Loucy (cell line): Measurements from ENCODE around the gene NPBWR2.
"Not testable (repeated sequence)": the region's sequence is repeated elsewhere in the genome, so short reads cannot be mapped to it uniquely, and the experiment has no call there.

ENCODE experiments used
- EZH2phosphoT487 ChIP-seq: fragments of 200-600 bp; IDR thresholded peaks from 2 replicates; pipeline ENCODE4 v1.6.1; 2018; ENCODE audit warnings: antibody characterized with exemption, mild to moderate bottlenecking, moderate library complexity, borderline replicate concordance
- TF ChIP-seq, protein P1 (sequence below): fragments of 200-600 bp; sonication (generic); conservative IDR thresholded peaks from 2 replicates; pipeline ENCODE4 v1.5.1; 2014; ENCODE audit warnings: mild to moderate bottlenecking, antibody characterized with exemption, low read length

DNA sequence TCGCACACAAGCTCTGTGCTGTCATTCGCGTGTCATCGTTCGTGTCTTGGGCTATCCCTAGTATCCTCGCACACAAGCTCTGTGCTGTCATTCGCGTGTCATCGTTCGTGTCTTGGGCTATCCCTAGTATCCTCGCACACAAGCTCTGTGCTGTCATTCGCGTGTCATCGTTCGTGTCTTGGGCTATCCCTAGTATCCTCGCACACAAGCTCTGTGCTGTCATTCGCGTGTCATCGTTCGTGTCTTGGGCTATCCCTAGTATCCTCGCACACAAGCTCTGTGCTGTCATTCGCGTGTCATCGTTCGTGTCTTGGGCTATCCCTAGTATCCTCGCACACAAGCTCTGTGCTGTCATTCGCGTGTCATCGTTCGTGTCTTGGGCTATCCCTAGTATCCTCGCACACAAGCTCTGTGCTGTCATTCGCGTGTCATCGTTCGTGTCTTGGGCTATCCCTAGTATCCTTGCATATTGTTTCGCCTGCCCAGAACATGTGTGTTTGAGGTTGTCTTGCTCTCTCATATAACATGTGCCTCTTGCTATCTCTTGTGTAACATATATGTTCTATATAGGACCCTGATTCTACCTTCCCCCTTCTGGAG lies 20.0 kb downstream of the NPBWR2 start:
- TF ChIP-seq, protein P1, sequence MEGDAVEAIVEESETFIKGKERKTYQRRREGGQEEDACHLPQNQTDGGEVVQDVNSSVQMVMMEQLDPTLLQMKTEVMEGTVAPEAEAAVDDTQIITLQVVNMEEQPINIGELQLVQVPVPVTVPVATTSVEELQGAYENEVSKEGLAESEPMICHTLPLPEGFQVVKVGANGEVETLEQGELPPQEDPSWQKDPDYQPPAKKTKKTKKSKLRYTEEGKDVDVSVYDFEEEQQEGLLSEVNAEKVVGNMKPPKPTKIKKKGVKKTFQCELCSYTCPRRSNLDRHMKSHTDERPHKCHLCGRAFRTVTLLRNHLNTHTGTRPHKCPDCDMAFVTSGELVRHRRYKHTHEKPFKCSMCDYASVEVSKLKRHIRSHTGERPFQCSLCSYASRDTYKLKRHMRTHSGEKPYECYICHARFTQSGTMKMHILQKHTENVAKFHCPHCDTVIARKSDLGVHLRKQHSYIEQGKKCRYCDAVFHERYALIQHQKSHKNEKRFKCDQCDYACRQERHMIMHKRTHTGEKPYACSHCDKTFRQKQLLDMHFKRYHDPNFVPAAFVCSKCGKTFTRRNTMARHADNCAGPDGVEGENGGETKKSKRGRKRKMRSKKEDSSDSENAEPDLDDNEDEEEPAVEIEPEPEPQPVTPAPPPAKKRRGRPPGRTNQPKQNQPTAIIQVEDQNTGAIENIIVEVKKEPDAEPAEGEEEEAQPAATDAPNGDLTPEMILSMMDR, result not testable (repeated sequence)
- not testable (repeated sequence) for TF ChIP-seq EZH2phosphoT487
